HG03175 (cell line): ENCODE measurements around the gene TLK2.
"Not testable (repeated sequence)": the region's sequence is repeated elsewhere in the genome, so short reads cannot be mapped to it uniquely, and the experiment has no call there.

ENCODE experiments used
- ATAC-seq: cut with Tn5 transposase; IDR thresholded peaks from one replicate; pipeline ENCODE4 v1.9.1; 2021; ENCODE audit warnings: mild to moderate bottlenecking, moderate library complexity; ENCODE audit not compliant: unreplicated experiment

The TLK2 gene

GRCh38 chr17:62599964-62600657 lies 121.5 kb downstream of the TLK2 start:
- ATAC-seq = no peak

- ATAC-seq = no peak
Observed at GRCh38 chr17:62600805-62601204, 122.2 kb downstream of the TLK2 start.

- ATAC-seq = no peak
Observed at GRCh38 chr17:62601471-62601870, 122.8 kb downstream of the TLK2 start.

- ATAC-seq = not testable (repeated sequence)
Observed at GRCh38 chr17:62603783-62604182, 125.2 kb downstream of the TLK2 start.

GRCh38 chr17:62605588-62605987 lies 127.0 kb downstream of the TLK2 start:
- no peak for ATAC-seq

- ATAC-seq = peak; percentile 85
Observed at GRCh38 chr17:62611292-62611691, 132.7 kb downstream of the TLK2 start.

GRCh38 chr17:62611728-62612127 lies 133.1 kb downstream of the TLK2 start:
- ATAC-seq = no peak

DNA sequence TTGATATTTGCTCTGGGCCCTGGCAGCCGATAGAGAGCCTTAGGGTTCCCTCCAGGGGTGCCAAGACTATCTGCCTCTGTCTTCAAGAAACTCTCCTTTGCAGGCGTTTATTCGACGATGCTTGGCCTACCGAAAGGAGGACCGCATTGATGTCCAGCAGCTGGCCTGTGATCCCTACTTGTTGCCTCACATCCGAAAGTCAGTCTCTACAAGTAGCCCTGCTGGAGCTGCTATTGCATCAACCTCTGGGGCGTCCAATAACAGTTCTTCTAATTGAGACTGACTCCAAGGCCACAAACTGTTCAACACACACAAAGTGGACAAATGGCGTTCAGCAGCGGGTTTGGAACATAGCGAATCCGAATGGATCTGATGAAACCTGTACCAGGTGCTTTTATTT lies 133.7 kb downstream of the TLK2 start:
- not testable (repeated sequence) for ATAC-seq

- ATAC-seq = not testable (repeated sequence)
Observed at GRCh38 chr17:62613095-62613494, 134.5 kb downstream of the TLK2 start.

DNA sequence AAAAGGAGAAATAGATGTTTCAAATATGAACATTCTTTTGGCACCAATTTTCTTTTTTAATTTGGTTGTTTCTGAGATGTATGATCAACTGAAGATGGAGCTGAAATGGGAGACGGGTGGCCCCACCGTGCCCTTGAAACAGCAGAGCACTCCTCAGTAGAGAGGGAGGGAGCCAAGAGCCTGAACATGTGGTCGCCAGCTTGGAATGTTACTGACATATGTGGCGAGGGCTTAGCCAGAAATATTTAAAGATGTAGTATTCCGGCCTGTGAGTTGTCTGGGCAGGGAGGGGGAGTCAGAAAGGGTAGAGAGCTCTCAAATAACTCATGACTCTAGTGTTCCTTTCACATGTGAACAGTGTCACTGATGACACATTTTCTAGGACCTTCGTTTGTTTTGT lies 135.5 kb downstream of the TLK2 start:
- no peak for ATAC-seq

- ATAC-seq = no peak
Observed at GRCh38 chr17:62615503-62615902, 136.9 kb downstream of the TLK2 start.

- ATAC-seq = no peak
Observed at GRCh38 chr17:62616993-62617893, 138.6 kb downstream of the TLK2 start.

DNA sequence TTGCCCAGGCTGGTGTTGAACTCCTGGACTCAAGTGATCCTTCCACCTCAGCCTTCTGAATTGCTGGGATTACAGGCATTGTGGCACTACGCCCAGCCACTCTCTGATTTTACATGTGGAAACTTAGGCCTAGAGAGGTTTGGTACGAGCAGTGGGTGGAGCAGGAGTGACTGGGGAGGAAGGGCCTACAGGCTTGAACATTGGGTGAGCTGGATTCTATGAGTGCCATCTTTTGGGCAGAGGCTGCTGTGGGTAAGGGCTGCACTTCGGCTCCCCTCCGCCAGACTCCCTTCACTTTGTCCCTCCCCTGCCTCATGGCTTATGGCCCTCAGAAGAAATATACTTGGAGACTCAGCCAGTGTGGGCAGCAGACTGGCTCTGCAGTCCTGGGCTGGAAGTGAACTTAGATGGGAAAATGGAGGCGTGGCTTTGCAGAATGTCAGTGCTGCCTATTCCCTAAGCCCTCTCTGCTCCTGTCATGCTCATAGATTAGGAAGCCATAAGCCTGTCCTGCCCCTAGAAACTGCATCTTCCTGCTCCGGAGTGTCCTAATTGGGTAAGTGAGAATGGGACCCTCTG lies 139.4 kb downstream of the TLK2 start:
- ATAC-seq = no peak

DNA sequence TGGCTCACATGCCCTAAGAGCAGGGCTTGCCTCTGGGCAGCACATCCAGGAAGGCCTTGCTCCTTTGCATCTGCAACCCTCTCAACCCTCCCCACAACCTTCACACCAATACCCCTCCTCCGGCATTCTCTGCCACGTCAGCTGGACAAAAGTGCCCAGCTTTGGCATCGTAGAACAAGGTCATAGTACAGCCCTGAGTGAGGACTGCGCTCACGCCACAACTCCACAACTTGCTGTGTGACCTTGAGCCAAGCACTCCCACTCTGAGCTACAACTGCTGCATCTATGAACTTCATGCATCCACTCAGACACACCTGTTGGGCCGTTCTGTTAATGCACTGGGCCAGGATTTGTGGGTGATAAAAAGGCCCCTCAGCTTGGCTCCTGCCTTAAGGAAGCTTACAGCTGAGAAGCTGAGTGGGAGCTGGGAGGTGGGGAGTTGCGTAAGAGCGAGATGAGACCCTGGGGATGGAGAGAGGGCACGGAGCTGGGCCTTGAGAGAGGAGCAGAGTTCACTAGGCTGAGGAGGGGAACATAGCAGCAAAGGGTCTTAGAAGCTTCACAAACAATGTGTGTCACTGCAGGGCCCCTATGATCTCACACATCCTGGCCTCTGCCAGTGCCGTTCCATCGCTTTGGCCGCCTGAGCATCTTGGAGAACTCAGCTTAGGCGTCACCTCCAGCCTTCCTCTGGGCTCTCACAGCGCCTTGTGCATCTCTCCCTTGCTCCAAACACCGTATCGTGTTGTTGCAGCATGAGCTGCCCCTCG lies 140.2 kb downstream of the TLK2 start:
- ATAC-seq = no peak

DNA sequence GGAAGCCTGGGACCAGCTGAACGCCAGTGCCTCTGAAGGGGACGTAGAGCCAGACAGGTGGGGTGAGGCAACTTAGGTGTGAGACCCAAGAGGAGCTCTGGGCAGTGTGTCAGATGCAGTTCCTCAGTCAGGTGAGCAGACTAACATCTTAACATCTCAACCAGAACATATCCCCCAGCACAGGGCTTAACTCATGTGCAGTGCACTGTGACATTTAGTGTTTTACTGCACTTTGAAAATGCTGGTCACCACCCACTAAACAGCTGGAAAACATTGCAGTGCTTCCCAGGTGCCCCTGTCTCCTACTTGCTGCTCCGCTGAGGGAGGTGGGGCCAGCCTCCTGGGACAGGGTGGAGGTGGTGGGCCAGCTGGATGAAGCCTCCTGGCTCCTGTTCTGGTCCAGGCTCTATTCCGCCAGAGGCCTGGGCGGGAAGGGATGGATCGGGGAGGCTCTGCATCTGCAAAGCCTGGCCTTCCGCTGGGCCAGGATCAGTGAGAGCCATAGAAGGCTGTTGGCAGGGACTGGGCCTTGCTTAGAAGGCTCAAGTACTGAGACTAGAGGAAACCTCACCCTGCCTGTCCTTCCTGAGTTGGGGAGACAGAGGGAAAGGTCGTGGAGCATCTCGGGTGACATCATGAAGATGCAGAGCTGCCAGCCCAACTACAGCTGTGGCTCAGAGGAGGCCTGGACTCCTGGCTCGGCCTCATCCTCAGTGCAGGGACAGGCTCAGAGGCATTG lies 141.0 kb downstream of the TLK2 start:
- no peak for ATAC-seq

GRCh38 chr17:62621223-62621622 lies 142.6 kb downstream of the TLK2 start:
- ATAC-seq = no peak

DNA sequence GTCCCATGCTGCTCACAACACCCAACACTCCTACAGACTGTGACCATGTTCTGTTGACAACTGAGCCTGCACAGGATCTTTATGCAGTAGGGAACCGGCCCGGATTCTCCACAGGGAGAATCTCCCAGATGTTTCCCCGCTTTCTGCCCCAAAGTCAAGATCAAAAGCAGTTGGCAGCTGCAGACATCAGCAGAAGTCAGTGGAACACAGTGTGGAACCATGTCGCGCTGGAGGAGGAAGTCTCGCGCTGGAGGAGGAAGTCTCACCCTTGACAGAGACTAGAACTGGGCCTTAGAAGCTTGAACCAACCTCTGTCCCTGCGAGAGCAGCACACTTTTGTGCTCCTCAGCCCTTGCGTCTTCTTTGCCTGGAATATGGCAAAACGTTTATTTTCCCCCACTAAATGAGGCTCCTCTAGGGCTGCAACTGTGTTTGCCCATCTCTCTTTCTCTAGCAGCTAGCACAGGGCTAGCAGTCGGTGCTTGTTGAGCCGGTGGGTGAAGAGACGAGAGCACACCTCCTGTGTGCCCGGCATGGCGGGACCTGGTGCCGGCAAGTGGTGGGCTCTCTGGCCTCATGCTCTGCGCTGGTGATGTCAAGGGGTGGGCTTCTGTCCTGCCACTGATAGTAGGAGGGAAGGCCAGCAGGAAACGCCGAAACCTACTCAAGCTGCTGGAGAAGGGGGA lies 146.7 kb downstream of the TLK2 start:
- ATAC-seq = no peak

DNA sequence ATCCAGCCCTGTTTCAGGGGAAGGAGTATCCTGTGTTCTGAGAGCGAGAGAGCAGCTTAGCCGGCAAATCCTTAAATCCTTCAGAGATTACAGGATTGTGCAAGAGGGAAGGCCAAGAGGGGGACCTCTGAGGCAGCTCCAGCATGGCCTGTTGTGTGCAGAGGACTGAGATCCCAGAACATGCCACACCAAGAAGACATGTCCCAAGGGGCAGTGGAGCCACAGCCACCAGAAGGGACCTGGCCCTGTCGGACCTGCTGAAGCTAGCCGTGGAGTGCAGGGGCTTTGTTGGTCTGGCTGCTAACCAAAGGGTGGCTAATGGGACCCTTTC lies 147.2 kb downstream of the TLK2 start:
- ATAC-seq = no peak

DNA sequence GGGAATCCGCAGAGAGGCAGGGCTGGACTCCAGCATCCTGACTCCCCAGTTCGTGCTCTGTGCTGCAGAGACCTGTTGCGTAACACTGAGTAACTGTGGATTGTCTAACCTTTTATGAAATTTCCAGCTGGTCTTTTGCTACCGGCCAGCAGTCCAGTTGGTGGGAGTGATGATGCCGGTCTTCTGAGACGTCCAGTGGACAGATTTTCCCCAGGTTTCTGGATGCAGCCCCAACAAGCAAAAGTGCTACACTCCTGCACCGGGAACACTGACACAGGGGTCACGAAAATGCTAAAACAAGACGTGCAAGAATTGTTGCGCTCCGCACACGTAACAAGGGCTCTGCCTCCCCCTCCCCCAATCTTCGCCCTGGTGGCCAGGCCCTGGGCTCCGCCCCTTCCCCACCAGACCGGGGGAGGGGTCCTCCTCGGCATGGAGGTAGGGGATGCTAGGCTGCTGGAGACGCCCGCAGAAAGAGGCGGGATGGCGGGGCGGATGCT lies 148.1 kb downstream of the TLK2 start:
- no peak for ATAC-seq
